Loucy (cell line): ENCODE results near the gene CHCHD6.

Experiments
- EZH2phosphoT487 ChIP-seq: fragments of 200-600 bp; IDR thresholded peaks from 2 replicates; pipeline ENCODE4 v1.6.1; 2018; ENCODE audit warnings: antibody characterized with exemption, mild to moderate bottlenecking, moderate library complexity, borderline replicate concordance
- TF ChIP-seq, protein P1 (sequence below): fragments of 200-600 bp; sonication (generic); conservative IDR thresholded peaks from 2 replicates; pipeline ENCODE4 v1.5.1; 2014; ENCODE audit warnings: mild to moderate bottlenecking, antibody characterized with exemption, low read length

DNA sequence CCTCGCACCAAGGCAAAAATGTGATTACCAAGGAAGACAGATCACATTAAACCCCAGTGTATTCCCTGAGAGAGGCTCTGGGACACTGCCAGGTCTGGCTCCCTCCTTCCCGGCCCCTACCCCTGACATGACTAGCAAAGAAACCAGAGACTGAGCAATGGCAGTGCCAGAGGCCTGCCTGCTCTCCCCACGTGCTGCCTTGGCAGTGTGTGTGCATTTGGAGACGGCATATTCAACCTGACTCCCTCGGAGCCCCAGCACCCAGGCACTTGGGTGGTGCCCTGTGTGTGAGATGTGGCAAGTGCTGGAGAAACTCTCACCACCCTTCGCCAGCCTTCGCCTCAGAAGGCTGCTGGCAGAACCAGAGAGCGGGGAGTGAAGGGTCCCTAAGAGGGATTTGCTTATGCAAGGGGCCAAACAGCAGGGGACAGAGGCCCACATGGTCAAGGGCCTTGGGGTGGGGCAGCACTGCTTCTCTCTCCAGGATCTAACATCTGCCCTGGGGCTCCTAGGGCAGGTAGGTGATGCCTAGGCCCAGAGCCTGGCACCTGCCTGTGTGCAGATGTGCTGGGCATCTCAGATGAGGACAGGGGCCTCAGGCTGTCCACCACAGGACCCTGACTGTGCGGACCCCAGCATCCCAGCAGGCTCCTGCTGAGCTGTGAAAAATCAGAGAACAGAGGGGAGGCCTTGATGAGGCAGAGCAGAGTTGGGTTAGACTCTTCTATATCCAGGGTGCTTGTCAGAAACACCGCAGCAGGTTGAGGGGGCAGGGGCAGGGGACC is 255.3 kb downstream of the CHCHD6 start:
- TF ChIP-seq, protein P1, sequence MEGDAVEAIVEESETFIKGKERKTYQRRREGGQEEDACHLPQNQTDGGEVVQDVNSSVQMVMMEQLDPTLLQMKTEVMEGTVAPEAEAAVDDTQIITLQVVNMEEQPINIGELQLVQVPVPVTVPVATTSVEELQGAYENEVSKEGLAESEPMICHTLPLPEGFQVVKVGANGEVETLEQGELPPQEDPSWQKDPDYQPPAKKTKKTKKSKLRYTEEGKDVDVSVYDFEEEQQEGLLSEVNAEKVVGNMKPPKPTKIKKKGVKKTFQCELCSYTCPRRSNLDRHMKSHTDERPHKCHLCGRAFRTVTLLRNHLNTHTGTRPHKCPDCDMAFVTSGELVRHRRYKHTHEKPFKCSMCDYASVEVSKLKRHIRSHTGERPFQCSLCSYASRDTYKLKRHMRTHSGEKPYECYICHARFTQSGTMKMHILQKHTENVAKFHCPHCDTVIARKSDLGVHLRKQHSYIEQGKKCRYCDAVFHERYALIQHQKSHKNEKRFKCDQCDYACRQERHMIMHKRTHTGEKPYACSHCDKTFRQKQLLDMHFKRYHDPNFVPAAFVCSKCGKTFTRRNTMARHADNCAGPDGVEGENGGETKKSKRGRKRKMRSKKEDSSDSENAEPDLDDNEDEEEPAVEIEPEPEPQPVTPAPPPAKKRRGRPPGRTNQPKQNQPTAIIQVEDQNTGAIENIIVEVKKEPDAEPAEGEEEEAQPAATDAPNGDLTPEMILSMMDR: no peak
- no peak for TF ChIP-seq EZH2phosphoT487
